ENCODE data around the gene TMIGD3.

The TMIGD3 gene

GRCh38 chr1:111483876-111484275 lies 19.6 kb downstream of the TMIGD3 start:
- ChIA-PET POLR2A (no interaction called here), CTCF (interaction anchor here (0.6 kb wide), 1 partner anchor 58 kb away, joined by 4 read pairs; no protein-coding TSS in a partner anchor)
- TF ChIP-seq ZNF214 (tag by site-specific recombination; IDR thresholded peaks at IDR 0.05; ENCODE audit: borderline replicate concordance) (no peak), RBAK (tag by site-specific recombination; IDR thresholded peaks at IDR 0.05) (no peak), ZNF530 (tag by site-specific recombination; IDR thresholded peaks at IDR 0.05; ENCODE audit: low read depth) (no peak), ZNF837 (tag by site-specific recombination; IDR thresholded peaks at IDR 0.05) (no peak), ZNF341 (tag by site-specific recombination; IDR thresholded peaks at IDR 0.05; ENCODE audit: low read depth) (no peak), ZNF423 (tag by site-specific recombination; IDR thresholded peaks at IDR 0.05) (no peak), ZNF629 (tag by site-specific recombination; IDR thresholded peaks at IDR 0.05) (no peak), IKZF3 (tag by site-specific recombination; IDR thresholded peaks at IDR 0.05) (no peak), ZNF560 (tag by site-specific recombination; IDR thresholded peaks at IDR 0.05; ENCODE audit: borderline replicate concordance) (no peak), ZNF19 (tag by site-specific recombination; IDR thresholded peaks at IDR 0.05; ENCODE audit: low read depth) (no peak), ZNF146 (tag by site-specific recombination; IDR thresholded peaks at IDR 0.05) (no peak), ZNF239 (tag by site-specific recombination; IDR thresholded peaks at IDR 0.05) (no peak), ZNF561 (tag by site-specific recombination; IDR thresholded peaks at IDR 0.05; ENCODE audit: borderline replicate concordance) (no peak)
- TF ChIP-seq, protein P1, sequence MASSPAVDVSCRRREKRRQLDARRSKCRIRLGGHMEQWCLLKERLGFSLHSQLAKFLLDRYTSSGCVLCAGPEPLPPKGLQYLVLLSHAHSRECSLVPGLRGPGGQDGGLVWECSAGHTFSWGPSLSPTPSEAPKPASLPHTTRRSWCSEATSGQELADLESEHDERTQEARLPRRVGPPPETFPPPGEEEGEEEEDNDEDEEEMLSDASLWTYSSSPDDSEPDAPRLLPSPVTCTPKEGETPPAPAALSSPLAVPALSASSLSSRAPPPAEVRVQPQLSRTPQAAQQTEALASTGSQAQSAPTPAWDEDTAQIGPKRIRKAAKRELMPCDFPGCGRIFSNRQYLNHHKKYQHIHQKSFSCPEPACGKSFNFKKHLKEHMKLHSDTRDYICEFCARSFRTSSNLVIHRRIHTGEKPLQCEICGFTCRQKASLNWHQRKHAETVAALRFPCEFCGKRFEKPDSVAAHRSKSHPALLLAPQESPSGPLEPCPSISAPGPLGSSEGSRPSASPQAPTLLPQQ (tag by site-specific recombination; IDR thresholded peaks at IDR 0.05) = no peak
- TF ChIP-seq, protein P2, sequence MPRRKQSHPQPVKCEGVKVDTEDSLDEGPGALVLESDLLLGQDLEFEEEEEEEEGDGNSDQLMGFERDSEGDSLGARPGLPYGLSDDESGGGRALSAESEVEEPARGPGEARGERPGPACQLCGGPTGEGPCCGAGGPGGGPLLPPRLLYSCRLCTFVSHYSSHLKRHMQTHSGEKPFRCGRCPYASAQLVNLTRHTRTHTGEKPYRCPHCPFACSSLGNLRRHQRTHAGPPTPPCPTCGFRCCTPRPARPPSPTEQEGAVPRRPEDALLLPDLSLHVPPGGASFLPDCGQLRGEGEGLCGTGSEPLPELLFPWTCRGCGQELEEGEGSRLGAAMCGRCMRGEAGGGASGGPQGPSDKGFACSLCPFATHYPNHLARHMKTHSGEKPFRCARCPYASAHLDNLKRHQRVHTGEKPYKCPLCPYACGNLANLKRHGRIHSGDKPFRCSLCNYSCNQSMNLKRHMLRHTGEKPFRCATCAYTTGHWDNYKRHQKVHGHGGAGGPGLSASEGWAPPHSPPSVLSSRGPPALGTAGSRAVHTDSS (tag by site-specific recombination; IDR thresholded peaks at IDR 0.05) = no peak
- Histone ChIP-seq H3K9me3 (ENCODE audit: control insufficient read depth, insufficient read depth, low read depth, low read length) (no peaks in the 10 kb centered on the region), H3K27ac (ENCODE audit: extremely low read depth, low read depth, low read length) (no peak overlapping the region), H3K4me1 (ENCODE audit: control insufficient read depth, insufficient read depth, low read length) (no peaks in the 10 kb centered on the region), H3K36me3 (ENCODE audit: control insufficient read depth in 2 of 2, insufficient read depth in 1 of 2, low read length in 2 of 2) (no peaks in the 10 kb centered on the region), H3K4me3 (ENCODE audit: low read depth, low read length) (no peak overlapping the region)

DNA sequence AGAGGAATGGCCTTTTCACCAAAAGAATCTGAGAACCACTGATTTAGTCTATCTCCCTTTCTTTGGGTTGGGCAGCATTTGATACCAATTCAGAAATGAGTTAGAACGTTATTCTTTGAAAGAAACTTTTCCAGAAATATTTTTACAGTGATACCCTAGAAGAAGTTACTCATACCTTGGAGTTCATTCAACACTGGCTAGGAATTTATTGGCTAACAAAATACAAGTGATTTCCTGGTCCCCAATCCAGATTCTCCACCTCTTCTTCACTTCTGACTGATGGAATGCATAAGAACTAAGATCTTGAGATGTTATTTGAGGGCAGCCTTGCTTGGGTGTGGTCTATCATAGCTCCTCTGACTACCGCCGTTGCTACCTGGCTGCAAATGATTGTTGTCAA lies 20.3 kb downstream of the TMIGD3 start:
- H3K4me3 ChIP-seq (ENCODE audit: low read depth, low read length) = no peak overlapping the region

More for the DNA sequence above, 20.3 kb downstream of the TMIGD3 start:
- no peak overlapping the region for H3K27ac ChIP-seq (ENCODE audit: extremely low read depth, low read depth, low read length)
- H3K36me3 ChIP-seq (ENCODE audit: control insufficient read depth in 2 of 2, insufficient read depth in 1 of 2, low read length in 2 of 2) = no peaks in the 10 kb centered on the region
- no peaks in the 10 kb centered on the region for H3K9me3 ChIP-seq (ENCODE audit: control insufficient read depth, insufficient read depth, low read depth, low read length)
- no peaks in the 10 kb centered on the region for H3K4me1 ChIP-seq (ENCODE audit: control insufficient read depth, insufficient read depth, low read length)
- ChIA-PET CTCF (no interaction called here), POLR2A (no interaction called here)
- TF ChIP-seq ZFP41 (tag by site-specific recombination; IDR thresholded peaks at IDR 0.05; ENCODE audit: borderline replicate concordance) (no peak), ZNF560 (tag by site-specific recombination; IDR thresholded peaks at IDR 0.05; ENCODE audit: borderline replicate concordance) (no peak), ZNF664 (tag by site-specific recombination; IDR thresholded peaks at IDR 0.05) (no peak), GLI2 (tag by site-specific recombination; IDR thresholded peaks at IDR 0.05; ENCODE audit: borderline replicate concordance, low read depth) (no peak), ZFP37 (tag by site-specific recombination; IDR thresholded peaks at IDR 0.05) (no peak), EGR2 (tag by site-specific recombination; IDR thresholded peaks at IDR 0.05; ENCODE audit: low read depth) (no peak), ZNF239 (tag by site-specific recombination; IDR thresholded peaks at IDR 0.05) (no peak), ZNF335 (tag by site-specific recombination; conservative IDR thresholded peaks at IDR 0.05) (no peak), SETDB1 (IDR thresholded peaks at IDR 0.05; ENCODE audit: insufficient read length, low read length) (no peak), ZNF140 (tag by site-specific recombination; IDR thresholded peaks at IDR 0.05) (no peak), ZNF214 (tag by site-specific recombination; IDR thresholded peaks at IDR 0.05; ENCODE audit: borderline replicate concordance) (no peak)
- TF ChIP-seq, protein P3, sequence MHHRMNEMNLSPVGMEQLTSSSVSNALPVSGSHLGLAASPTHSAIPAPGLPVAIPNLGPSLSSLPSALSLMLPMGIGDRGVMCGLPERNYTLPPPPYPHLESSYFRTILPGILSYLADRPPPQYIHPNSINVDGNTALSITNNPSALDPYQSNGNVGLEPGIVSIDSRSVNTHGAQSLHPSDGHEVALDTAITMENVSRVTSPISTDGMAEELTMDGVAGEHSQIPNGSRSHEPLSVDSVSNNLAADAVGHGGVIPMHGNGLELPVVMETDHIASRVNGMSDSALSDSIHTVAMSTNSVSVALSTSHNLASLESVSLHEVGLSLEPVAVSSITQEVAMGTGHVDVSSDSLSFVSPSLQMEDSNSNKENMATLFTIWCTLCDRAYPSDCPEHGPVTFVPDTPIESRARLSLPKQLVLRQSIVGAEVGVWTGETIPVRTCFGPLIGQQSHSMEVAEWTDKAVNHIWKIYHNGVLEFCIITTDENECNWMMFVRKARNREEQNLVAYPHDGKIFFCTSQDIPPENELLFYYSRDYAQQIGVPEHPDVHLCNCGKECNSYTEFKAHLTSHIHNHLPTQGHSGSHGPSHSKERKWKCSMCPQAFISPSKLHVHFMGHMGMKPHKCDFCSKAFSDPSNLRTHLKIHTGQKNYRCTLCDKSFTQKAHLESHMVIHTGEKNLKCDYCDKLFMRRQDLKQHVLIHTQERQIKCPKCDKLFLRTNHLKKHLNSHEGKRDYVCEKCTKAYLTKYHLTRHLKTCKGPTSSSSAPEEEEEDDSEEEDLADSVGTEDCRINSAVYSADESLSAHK (tag by site-specific recombination; IDR thresholded peaks at IDR 0.05) = no peak
- TF ChIP-seq, protein P4, sequence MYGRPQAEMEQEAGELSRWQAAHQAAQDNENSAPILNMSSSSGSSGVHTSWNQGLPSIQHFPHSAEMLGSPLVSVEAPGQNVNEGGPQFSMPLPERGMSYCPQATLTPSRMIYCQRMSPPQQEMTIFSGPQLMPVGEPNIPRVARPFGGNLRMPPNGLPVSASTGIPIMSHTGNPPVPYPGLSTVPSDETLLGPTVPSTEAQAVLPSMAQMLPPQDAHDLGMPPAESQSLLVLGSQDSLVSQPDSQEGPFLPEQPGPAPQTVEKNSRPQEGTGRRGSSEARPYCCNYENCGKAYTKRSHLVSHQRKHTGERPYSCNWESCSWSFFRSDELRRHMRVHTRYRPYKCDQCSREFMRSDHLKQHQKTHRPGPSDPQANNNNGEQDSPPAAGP (tag by site-specific recombination; IDR thresholded peaks at IDR 0.05) = no peak

All from HEK293 (cell line).